ENCODE data around the gene EFNA5. TPM values are rescaled to one million over a fixed set of nuclear protein-coding genes. Genes with fewer than 3 reads are reported as not detected.

The EFNA5 gene
- polyA plus RNA-seq, 3 donors = 0.01 TPM; not detected in 2

GRCh38 chr5:107415762-107416161, 255.0 kb downstream of the EFNA5 start:
- no CpG with 5 or more reads among the region's 1 CpG for WGBS (ENCODE audit: insufficient coverage)
- H3K4me1 Mint-ChIP-seq = no peaks in the 10 kb centered on the region
- no peaks in the 10 kb centered on the region for H3K36me3 ChIP-seq (replicated peaks in 1 of 2; ENCODE audit: control insufficient read depth in 1 of 2, insufficient read depth in 2 of 2, low read length in 2 of 2)
- H3K36me3 Mint-ChIP-seq = no peaks in the 10 kb centered on the region
- no peak overlapping the region for H3K4me3 Mint-ChIP-seq
- no peak overlapping the region for H3K27ac Mint-ChIP-seq
- H3K27me3 Mint-ChIP-seq (ENCODE audit: low read depth in 3 of 3) = no peaks in the 10 kb centered on the region
- intact Hi-C loops (cut with micrococcal nuclease) = no loop called here
- H3K9me3 ChIP-seq (replicated peaks in 1 of 2; ENCODE audit: control insufficient read depth in 1 of 2, insufficient read depth in 1 of 2, low read length in 2 of 2) = no peaks in the 10 kb centered on the region
- H3K27me3 ChIP-seq (ENCODE audit: control insufficient read depth in 2 of 2, insufficient read depth in 2 of 2, low read length in 2 of 2) = no peaks in the 10 kb centered on the region
- H4K20me1 ChIP-seq (ENCODE audit: insufficient read depth, low read length) = no peaks in the 10 kb centered on the region
- peaks cover 0 to 3% (median 0%) of the 10 kb centered on the region in 7 donors for H3K9me3 Mint-ChIP-seq
- TF ChIP-seq CTCF (IDR thresholded peaks at IDR 0.05) = no peak
- no peak overlapping the region for H2AFZ ChIP-seq (ENCODE audit: insufficient read depth, low read depth, low read length, poor library complexity, severe bottlenecking)
- no peaks in the 10 kb centered on the region for H3K79me2 ChIP-seq (ENCODE audit: insufficient read depth, low read length)
- no peak overlapping the region for H3K4me3 ChIP-seq (replicated peaks in 1 of 3; ENCODE audit: low read depth in 2 of 3, low read length in 3 of 3)
- no peaks in the 10 kb centered on the region for H3K4me1 ChIP-seq (ENCODE audit: control insufficient read depth in 1 of 2, insufficient read depth in 2 of 2, low read length in 2 of 2)
- no peak for DNase-seq
- H3K4me2 ChIP-seq (replicated peaks; ENCODE audit: extremely low read depth, low read length, poor library complexity, severe bottlenecking) = no peak overlapping the region
- H3K9ac ChIP-seq (ENCODE audit: insufficient read depth, low read length, poor library complexity, severe bottlenecking) = no peak overlapping the region
- no peak overlapping the region for H3K27ac ChIP-seq (ENCODE audit: low read depth in 1 of 2, low read length in 2 of 2)

- no CpG with 5 or more reads among the region's 2 CpGs for WGBS (ENCODE audit: insufficient coverage)
Observed at GRCh38 chr5:107414802-107415201, 255.9 kb downstream of the EFNA5 start.

More at GRCh38 chr5:107414802-107415201, 255.9 kb downstream of the EFNA5 start:
- Histone ChIP-seq H3K36me3 (replicated peaks in 1 of 2; ENCODE audit: control insufficient read depth in 1 of 2, insufficient read depth in 2 of 2, low read length in 2 of 2) (no peaks in the 10 kb centered on the region), H3K4me3 (replicated peaks in 1 of 3; ENCODE audit: low read depth in 2 of 3, low read length in 3 of 3) (no peak overlapping the region), H3K9ac (ENCODE audit: insufficient read depth, low read length, poor library complexity, severe bottlenecking) (no peak overlapping the region), H4K20me1 (ENCODE audit: insufficient read depth, low read length) (no peaks in the 10 kb centered on the region), H3K4me1 (ENCODE audit: control insufficient read depth in 1 of 2, insufficient read depth in 2 of 2, low read length in 2 of 2) (no peaks in the 10 kb centered on the region), H3K27ac (ENCODE audit: low read depth in 1 of 2, low read length in 2 of 2) (no peak overlapping the region), H3K4me2 (replicated peaks; ENCODE audit: extremely low read depth, low read length, poor library complexity, severe bottlenecking) (no peak overlapping the region), H3K79me2 (ENCODE audit: insufficient read depth, low read length) (no peaks in the 10 kb centered on the region), H3K27me3 (ENCODE audit: control insufficient read depth in 2 of 2, insufficient read depth in 2 of 2, low read length in 2 of 2) (no peaks in the 10 kb centered on the region), H3K9me3 (replicated peaks in 1 of 2; ENCODE audit: control insufficient read depth in 1 of 2, insufficient read depth in 1 of 2, low read length in 2 of 2) (no peaks in the 10 kb centered on the region), H2AFZ (ENCODE audit: insufficient read depth, low read depth, low read length, poor library complexity, severe bottlenecking) (no peak overlapping the region)
- Mint-ChIP-seq H3K4me1 (no peaks in the 10 kb centered on the region), H3K4me3 (no peak overlapping the region), H3K27ac (no peak overlapping the region), H3K36me3 (no peaks in the 10 kb centered on the region), H3K9me3 (peaks cover 0 to 3% (median 0%) of the 10 kb centered on the region in 7 donors), H3K27me3 (ENCODE audit: low read depth in 3 of 3) (no peaks in the 10 kb centered on the region)
- intact Hi-C loops (cut with micrococcal nuclease) = no loop called here
- no peak for TF ChIP-seq CTCF (IDR thresholded peaks at IDR 0.05)
- DNase-seq = no peak

All from CD14-positive monocyte (primary cell).